H9 (cell line): ENCODE measurements around the gene DUT. TPM values are rescaled to one million over a fixed set of nuclear protein-coding genes. Genes with fewer than 3 reads are reported as not detected.

Experiments used
- DNase-seq: peaks from one replicate; pipeline ENCODE4 v3.0.0-alpha.2; 2017
- H2AFZ ChIP-seq: one replicate; pipeline ENCODE4 v1.6.1; 2013; ENCODE audit warnings: mild to moderate bottlenecking, low read length, control low read depth, moderate library complexity
- H2AK5ac ChIP-seq: 2 replicates; pipeline ENCODE4 v1.6.1; 2013; ENCODE audit warnings: low read length, control low read depth, mixed read lengths; ENCODE audit not compliant: insufficient read length
- H2BK120ac ChIP-seq: one replicate; pipeline ENCODE4 v1.6.1; 2013; ENCODE audit warnings: low read depth, mild to moderate bottlenecking, low read length, control low read depth, inconsistent platforms; ENCODE audit not compliant: poor library complexity, severe bottlenecking
- H2BK12ac ChIP-seq: 2 replicates; pipeline ENCODE4 v1.6.1; 2013; ENCODE audit warnings: low read length, control low read depth, mixed read lengths, low read depth; ENCODE audit not compliant: insufficient read length
- H2BK15ac ChIP-seq: 2 replicates; pipeline ENCODE4 v1.6.1; 2013; ENCODE audit warnings: low read depth, low read length, control low read depth
- H2BK20ac ChIP-seq: one replicate; pipeline ENCODE4 v1.6.1; 2013; ENCODE audit warnings: low read depth, mild to moderate bottlenecking, low read length, control low read depth, inconsistent platforms; ENCODE audit not compliant: poor library complexity, severe bottlenecking
- H2BK5ac ChIP-seq: 2 replicates; pipeline ENCODE4 v1.6.1; 2013; ENCODE audit warnings: low read length, control low read depth, mixed read lengths; ENCODE audit not compliant: insufficient read length
- H3K14ac ChIP-seq: 2 replicates; pipeline ENCODE4 v1.6.1; 2013; ENCODE audit warnings: low read length, control low read depth; ENCODE audit not compliant: insufficient read depth
- H3K18ac ChIP-seq: 2 replicates; pipeline ENCODE4 v1.6.1; 2013; ENCODE audit warnings: low read depth, mild to moderate bottlenecking, mixed read lengths, low read length, control low read depth; ENCODE audit not compliant: insufficient read length
- H3K23ac ChIP-seq: 2 replicates; pipeline ENCODE4 v1.6.1; 2013; ENCODE audit warnings: low read length, control low read depth, mixed read lengths, low read depth; ENCODE audit not compliant: insufficient read length
- H3K23me2 ChIP-seq: 2 replicates; pipeline ENCODE4 v1.6.1; 2013; ENCODE audit warnings: low read depth, mild to moderate bottlenecking, mixed read lengths, low read length, control low read depth; ENCODE audit not compliant: insufficient read length, poor library complexity, severe bottlenecking
- H3K27ac ChIP-seq: 2 replicates; pipeline ENCODE4 v1.5.1; 2013; ENCODE audit warnings: low read length, control low read depth, mixed read lengths, low read depth; ENCODE audit not compliant: insufficient read length
- H3K27me3 ChIP-seq: 2 replicates; pipeline ENCODE4 v1.6.1; 2013; ENCODE audit warnings: low read length, control low read depth, inconsistent platforms; ENCODE audit not compliant: insufficient read depth
- H3K4ac ChIP-seq: 2 replicates; pipeline ENCODE4 v1.6.1; 2013; ENCODE audit warnings: low read depth, mild to moderate bottlenecking, control low read depth, inconsistent platforms, low read length, moderate library complexity
- H3K4me1 ChIP-seq: 2 replicates; pipeline ENCODE4 v1.6.1; 2013; ENCODE audit warnings: low read length, control low read depth, inconsistent platforms; ENCODE audit not compliant: insufficient read depth
- H3K4me2 ChIP-seq: 2 replicates; pipeline ENCODE4 v1.6.1; 2013; ENCODE audit warnings: low read length, control low read depth, mixed read lengths; ENCODE audit not compliant: insufficient read length, insufficient read depth
- H3K56ac ChIP-seq: 2 replicates; pipeline ENCODE4 v1.6.1; 2013; ENCODE audit warnings: low read depth, mild to moderate bottlenecking, mixed read lengths, low read length, control low read depth; ENCODE audit not compliant: insufficient read length
- H3K79me1 ChIP-seq: 2 replicates; pipeline ENCODE4 v1.6.1; 2013; ENCODE audit warnings: low read depth, mild to moderate bottlenecking, moderate library complexity, low read length, control low read depth, inconsistent platforms; ENCODE audit not compliant: insufficient read depth, poor library complexity, severe bottlenecking
- H3K79me2 ChIP-seq: 2 replicates; pipeline ENCODE4 v1.6.1; 2013; ENCODE audit warnings: low read length, control low read depth, inconsistent platforms; ENCODE audit not compliant: insufficient read depth
- H3K9ac ChIP-seq: 2 replicates; pipeline ENCODE4 v1.6.1; 2013; ENCODE audit warnings: low read length, control low read depth, mixed read lengths; ENCODE audit not compliant: insufficient read length; ENCODE audit errors: extremely low read depth
- H3K9me3 ChIP-seq: one replicate; pipeline ENCODE4 v1.6.1; 2013; ENCODE audit warnings: low read depth, low read length, inconsistent platforms; ENCODE audit not compliant: control insufficient read depth
- H3T11ph ChIP-seq: one replicate; pipeline ENCODE4 v1.6.1; 2013; ENCODE audit warnings: mild to moderate bottlenecking, low read length, control low read depth, inconsistent platforms
- H4K20me1 ChIP-seq: one replicate; pipeline ENCODE4 v1.6.1; 2013; ENCODE audit not compliant: control insufficient read depth, insufficient read length, insufficient read depth
- H4K5ac ChIP-seq: 2 replicates; pipeline ENCODE4 v1.6.1; 2013; ENCODE audit warnings: low read depth, mild to moderate bottlenecking, mixed read lengths, low read length, control low read depth; ENCODE audit not compliant: insufficient read length
- H4K8ac ChIP-seq: replicated peaks from 2 replicates; pipeline ENCODE4 v1.6.1; 2013; ENCODE audit warnings: low read length, control low read depth, mixed read lengths, low read depth; ENCODE audit not compliant: insufficient read length
- H4K91ac ChIP-seq: 2 replicates; pipeline ENCODE4 v1.6.1; 2013; ENCODE audit warnings: low read depth, mild to moderate bottlenecking, moderate library complexity, mixed read lengths, low read length, control low read depth; ENCODE audit not compliant: insufficient read length
- H3K27ac Mint-ChIP-seq, 3 experiments: 2 replicates in 2 of 3; 3 replicates in 1 of 3; pipeline ENCODE4 v1.8.0; 2020 to 2021; ENCODE audit warnings: mixed read lengths in 3 of 3, mild to moderate bottlenecking in 1 of 3, moderate library complexity in 1 of 3
- H3K27me3 Mint-ChIP-seq: 2 replicates; pipeline ENCODE4 v1.8.0; 2021; ENCODE audit warnings: low read depth, mild to moderate bottlenecking, moderate library complexity, mixed read lengths
- H3K36me3 Mint-ChIP-seq, 3 experiments: 2 replicates in 2 of 3; 3 replicates in 1 of 3; pipeline ENCODE4 v1.8.0; 2020 to 2021; ENCODE audit warnings: low read depth in 3 of 3, mixed read lengths in 3 of 3; ENCODE audit not compliant: insufficient read depth in 1 of 3
- H3K4me1 Mint-ChIP-seq, 2 experiments: 2 replicates each; pipeline ENCODE4 v1.8.0; 2020; ENCODE audit warnings: mixed read lengths in 2 of 2
- H3K4me3 Mint-ChIP-seq, 2 experiments: 2 replicates in 1 of 2; 3 replicates in 1 of 2; pipeline ENCODE4 v1.8.0; 2020 to 2021; ENCODE audit warnings: mild to moderate bottlenecking in 2 of 2, mixed read lengths in 2 of 2, moderate library complexity in 1 of 2
- H3K9me3 Mint-ChIP-seq, 2 experiments: 2 replicates in 1 of 2; 3 replicates in 1 of 2; pipeline ENCODE4 v1.8.0; 2020; ENCODE audit warnings: mild to moderate bottlenecking in 2 of 2, mixed read lengths in 2 of 2, moderate library complexity in 1 of 2
- WGBS: extraction: QIAGEN DNeasy Blood & Tissue Kit; methylation state at CpG from one replicate; pipeline ENCODE4 v1.1.7; 2013; ENCODE audit warnings: missing lambda C conversion rate, low lambda C conversion rate, mixed read lengths; ENCODE audit not compliant: insufficient read length; ENCODE audit errors: extremely low coverage; 5-methylcytosine and 5-hydroxymethylcytosine counted together
- total RNA-seq: library from RNA; stranded (reverse); gene quantifications from 2 replicates; pipeline ENCODE4 v1.2.1, GENCODE V29; 2021
- TF ChIP-seq, protein P1 (sequence below): fragments of 200-600 bp; sonication (generic); conservative IDR thresholded peaks from 3 replicates; pipeline ENCODE4 v1.8.0; 2021; ENCODE audit warnings: antibody characterized with exemption, mild to moderate bottlenecking

Gene DUT
- total RNA-seq, 1 experiment from 2014 or later, result 137 TPM

DNA sequence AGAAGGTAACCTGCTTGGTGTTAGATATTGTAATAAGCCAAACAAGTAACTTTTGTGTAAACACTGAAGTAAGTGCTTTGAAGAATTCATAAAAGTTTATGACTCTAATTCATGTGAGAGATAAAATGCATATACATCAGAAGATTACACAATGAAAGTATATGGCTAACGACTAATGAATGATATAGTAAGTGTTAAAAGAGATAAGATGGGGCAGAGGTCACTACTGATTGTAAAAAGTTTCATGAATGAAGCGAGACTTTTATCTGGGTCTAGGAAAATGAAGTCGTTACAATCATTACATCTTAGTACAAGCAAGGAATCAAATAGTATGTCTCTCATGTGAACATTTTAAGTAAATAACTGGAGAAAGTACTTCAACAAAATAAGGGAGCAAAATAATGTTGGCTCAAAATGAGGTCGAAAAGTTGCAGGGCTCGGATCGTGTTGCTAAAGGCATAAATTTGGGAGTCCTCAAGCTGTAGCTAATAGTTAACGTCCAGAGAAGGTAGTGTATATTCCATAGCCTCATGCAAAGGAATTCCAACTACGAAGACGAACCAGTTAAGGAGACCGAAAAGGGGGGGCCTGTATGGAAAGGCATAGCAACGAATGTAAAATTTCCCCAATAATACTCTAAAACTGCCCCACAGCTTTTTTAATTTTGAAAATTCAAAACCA is 984 bp upstream of the DUT start:
- Histone ChIP-seq H3K4ac (no peak overlapping the region), H3K23me2 (peaks cover 14% of the 10 kb centered on the region), H4K8ac (no peak overlapping the region), H4K5ac (no peak overlapping the region), H3K27ac (no peak overlapping the region), H2BK12ac (no peak overlapping the region), H3K14ac (no peak overlapping the region), H3K4me1 (no peaks in the 10 kb centered on the region), H3K79me2 (no peaks in the 10 kb centered on the region; the same call in 1 of the 2 replicates), H3K4me2 (peak overlapping the region; percentile 95), H2BK15ac (no peak overlapping the region), H3K23ac (no peak overlapping the region), H2BK120ac (no peak overlapping the region), H4K20me1 (no peaks in the 10 kb centered on the region), H3K56ac (no peak overlapping the region), H3K79me1 (no peaks in the 10 kb centered on the region), H2BK20ac (no peak overlapping the region), H4K91ac (no peak overlapping the region), H2AFZ (no peak overlapping the region), H3K9ac (peak overlapping the region; percentile 79), H3K9me3 (no peaks in the 10 kb centered on the region), H2AK5ac (no peak overlapping the region), H3K18ac (no peak overlapping the region), H3K27me3 (no peaks in the 10 kb centered on the region), H3T11ph (no peak overlapping the region), H2BK5ac (no peak overlapping the region)
- Mint-ChIP-seq H3K4me3 (peak overlapping the region; percentile 96 to 98), H3K36me3 (peaks cover 5 to 21% (median 11%) of the 10 kb centered on the region in 3 experiments; a peak in 6 of 7 replicates), H3K27me3 (no peaks in the 10 kb centered on the region), H3K27ac (peak overlapping the region in 2 of 3 experiments; percentile 18 to 95; a peak in 3 of 7 replicates), H3K4me1 (peaks cover 23 to 32% of the 10 kb centered on the region in 2 experiments), H3K9me3 (no peaks in the 10 kb centered on the region)
- TF ChIP-seq, protein P1, sequence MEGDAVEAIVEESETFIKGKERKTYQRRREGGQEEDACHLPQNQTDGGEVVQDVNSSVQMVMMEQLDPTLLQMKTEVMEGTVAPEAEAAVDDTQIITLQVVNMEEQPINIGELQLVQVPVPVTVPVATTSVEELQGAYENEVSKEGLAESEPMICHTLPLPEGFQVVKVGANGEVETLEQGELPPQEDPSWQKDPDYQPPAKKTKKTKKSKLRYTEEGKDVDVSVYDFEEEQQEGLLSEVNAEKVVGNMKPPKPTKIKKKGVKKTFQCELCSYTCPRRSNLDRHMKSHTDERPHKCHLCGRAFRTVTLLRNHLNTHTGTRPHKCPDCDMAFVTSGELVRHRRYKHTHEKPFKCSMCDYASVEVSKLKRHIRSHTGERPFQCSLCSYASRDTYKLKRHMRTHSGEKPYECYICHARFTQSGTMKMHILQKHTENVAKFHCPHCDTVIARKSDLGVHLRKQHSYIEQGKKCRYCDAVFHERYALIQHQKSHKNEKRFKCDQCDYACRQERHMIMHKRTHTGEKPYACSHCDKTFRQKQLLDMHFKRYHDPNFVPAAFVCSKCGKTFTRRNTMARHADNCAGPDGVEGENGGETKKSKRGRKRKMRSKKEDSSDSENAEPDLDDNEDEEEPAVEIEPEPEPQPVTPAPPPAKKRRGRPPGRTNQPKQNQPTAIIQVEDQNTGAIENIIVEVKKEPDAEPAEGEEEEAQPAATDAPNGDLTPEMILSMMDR, result no peak
- WGBS, result no CpG with 5 or more reads among the region's 11 CpGs
- no peak for DNase-seq
